ENCODE data around the gene EMC8.

Gene EMC8

DNA sequence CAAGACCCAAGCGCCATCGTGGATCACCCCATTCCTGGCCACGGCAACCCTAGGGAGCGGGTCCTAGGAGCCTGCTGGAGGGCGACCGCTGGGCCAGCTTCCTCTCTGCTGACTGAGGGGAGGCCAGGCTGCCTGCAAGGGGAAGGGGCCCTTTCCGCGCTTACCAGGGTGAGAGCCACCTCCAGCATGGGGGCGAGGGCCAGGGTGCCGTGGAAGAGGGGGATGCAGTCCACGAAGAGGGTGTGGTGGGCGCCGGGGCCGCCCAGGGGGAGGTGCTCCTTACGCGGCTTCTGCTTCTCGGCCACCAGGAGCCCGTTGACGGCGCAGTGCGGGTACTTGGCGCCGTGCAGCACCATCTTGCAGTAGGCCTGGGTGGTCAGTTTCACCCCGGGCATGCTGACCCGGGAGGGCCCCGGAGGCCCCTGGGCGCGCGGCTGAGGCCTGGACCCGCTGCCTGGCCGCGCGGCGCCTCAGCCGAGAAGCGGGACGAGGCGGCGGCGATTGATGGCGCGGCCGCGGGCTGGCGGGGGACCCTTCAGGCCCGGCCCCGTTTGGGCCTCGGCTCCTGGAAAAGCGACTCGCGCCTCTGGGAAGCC is 345 bp downstream of the EMC8 start:
- TF ChIP-seq, protein P1, sequence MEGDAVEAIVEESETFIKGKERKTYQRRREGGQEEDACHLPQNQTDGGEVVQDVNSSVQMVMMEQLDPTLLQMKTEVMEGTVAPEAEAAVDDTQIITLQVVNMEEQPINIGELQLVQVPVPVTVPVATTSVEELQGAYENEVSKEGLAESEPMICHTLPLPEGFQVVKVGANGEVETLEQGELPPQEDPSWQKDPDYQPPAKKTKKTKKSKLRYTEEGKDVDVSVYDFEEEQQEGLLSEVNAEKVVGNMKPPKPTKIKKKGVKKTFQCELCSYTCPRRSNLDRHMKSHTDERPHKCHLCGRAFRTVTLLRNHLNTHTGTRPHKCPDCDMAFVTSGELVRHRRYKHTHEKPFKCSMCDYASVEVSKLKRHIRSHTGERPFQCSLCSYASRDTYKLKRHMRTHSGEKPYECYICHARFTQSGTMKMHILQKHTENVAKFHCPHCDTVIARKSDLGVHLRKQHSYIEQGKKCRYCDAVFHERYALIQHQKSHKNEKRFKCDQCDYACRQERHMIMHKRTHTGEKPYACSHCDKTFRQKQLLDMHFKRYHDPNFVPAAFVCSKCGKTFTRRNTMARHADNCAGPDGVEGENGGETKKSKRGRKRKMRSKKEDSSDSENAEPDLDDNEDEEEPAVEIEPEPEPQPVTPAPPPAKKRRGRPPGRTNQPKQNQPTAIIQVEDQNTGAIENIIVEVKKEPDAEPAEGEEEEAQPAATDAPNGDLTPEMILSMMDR (IDR thresholded peaks at IDR 0.05; ENCODE audit: unreplicated experiment in 3 of 3): no peak
- H3K4me1 Mint-ChIP-seq: peaks cover 21% of the 10 kb centered on the region
- peak overlapping the region; percentile 38 to 90 (median 60) for H3K27ac Mint-ChIP-seq
- no peaks in the 10 kb centered on the region for H3K9me3 Mint-ChIP-seq
- H3K36me3 Mint-ChIP-seq (ENCODE audit: low read depth): peaks cover 54% of the 10 kb centered on the region
- no peaks in the 10 kb centered on the region for H3K27me3 Mint-ChIP-seq (ENCODE audit: low read depth)
- H3K4me3 Mint-ChIP-seq: peak overlapping the region; percentile 89 to 91 (median 91)

DNA sequence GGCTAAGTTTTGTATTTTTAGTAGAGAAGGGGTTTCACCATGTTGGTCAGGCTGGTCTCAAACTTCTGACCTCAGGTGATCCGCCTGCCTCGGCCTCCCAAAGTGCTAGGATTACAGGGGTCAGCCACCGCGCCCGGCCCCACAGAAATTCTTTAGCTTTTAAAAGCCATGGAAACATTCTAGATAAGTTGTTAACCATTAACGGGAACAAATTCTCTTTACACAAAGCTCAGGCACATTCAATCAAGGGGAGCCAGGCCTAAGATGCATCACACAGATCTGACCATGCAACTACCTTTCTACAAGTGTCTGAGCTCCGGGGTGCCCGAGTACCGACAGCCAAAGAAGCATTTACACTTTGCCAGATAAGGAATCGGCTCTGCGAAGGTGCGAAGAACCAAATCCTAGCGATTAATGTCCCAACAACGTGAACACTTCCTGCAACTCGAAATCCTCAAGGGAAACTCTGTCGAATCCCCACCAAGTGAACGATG is 1.0 kb downstream of the EMC8 start:
- peak overlapping the region; percentile 89 to 91 (median 90) for H3K4me3 Mint-ChIP-seq
- peak overlapping the region; percentile 38 to 90 (median 60) for H3K27ac Mint-ChIP-seq
- H3K9me3 Mint-ChIP-seq: no peaks in the 10 kb centered on the region
- peaks cover 21% of the 10 kb centered on the region for H3K4me1 Mint-ChIP-seq
- H3K27me3 Mint-ChIP-seq (ENCODE audit: low read depth): no peaks in the 10 kb centered on the region
- TF ChIP-seq, protein P1 (IDR thresholded peaks at IDR 0.05; ENCODE audit: unreplicated experiment in 3 of 3): no peak
- H3K36me3 Mint-ChIP-seq (ENCODE audit: low read depth): peaks cover 52% of the 10 kb centered on the region

DNA sequence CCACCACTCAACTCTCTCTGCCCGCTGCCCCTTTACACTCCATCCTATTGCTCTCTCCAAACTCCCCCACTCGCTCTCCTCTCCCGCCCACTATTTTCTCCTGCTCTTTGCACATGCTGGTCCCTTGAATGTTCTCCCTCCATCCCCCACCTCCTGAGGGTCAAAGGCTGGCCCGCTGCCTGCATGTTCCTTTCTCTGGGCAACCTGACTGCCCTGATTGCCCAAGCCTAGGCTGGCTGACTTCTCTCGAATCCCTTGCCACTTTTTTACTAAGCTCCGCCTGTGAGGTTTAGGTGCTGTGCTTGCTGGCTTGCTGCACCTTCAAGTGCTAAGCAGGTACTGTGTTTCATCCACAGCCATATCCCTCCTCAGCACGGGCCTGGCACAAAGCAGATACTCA is 2.7 kb downstream of the EMC8 start:
- Mint-ChIP-seq H3K4me3 (peak overlapping the region; percentile 89 to 91 (median 90)), H3K4me1 (peaks cover 15% of the 10 kb centered on the region), H3K9me3 (no peaks in the 10 kb centered on the region)

DNA sequence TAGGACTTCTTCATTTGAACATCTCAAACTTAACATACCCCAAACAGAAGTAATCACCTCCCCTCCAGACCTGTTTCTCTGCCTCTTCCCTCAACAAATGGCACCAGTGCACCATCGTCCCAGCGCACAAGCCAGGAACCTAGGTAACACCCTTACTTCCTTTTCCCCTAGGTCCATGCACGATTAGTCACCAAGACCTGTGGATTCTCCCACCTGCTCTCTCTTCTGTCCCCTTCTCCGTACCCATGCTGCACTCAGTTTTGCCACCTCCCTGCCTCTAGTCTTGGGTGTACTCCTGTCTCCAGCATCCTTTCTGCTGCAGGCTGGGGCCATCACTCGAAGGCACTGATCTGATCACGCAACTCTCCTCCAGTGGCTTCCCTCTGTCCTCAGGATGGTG is 3.2 kb downstream of the EMC8 start:
- peak overlapping the region in 2 of 3 experiments; percentile 27 to 49 for H3K4me3 Mint-ChIP-seq
- no peak overlapping the region for H3K27ac Mint-ChIP-seq
- H3K9me3 Mint-ChIP-seq: no peaks in the 10 kb centered on the region
- H3K36me3 Mint-ChIP-seq (ENCODE audit: low read depth): peaks cover 52% of the 10 kb centered on the region
- TF ChIP-seq, protein P1 (IDR thresholded peaks at IDR 0.05; ENCODE audit: unreplicated experiment in 3 of 3): no peak
- no peaks in the 10 kb centered on the region for H3K27me3 Mint-ChIP-seq (ENCODE audit: low read depth)
- H3K4me1 Mint-ChIP-seq: peaks cover 15% of the 10 kb centered on the region

More for the DNA sequence above, 2.7 kb downstream of the EMC8 start:
- Mint-ChIP-seq H3K27me3 (ENCODE audit: low read depth) (no peaks in the 10 kb centered on the region), H3K27ac (no peak overlapping the region), H3K36me3 (ENCODE audit: low read depth) (peaks cover 52% of the 10 kb centered on the region)
- TF ChIP-seq, protein P1 (IDR thresholded peaks at IDR 0.05; ENCODE audit: unreplicated experiment in 3 of 3): no peak

DNA sequence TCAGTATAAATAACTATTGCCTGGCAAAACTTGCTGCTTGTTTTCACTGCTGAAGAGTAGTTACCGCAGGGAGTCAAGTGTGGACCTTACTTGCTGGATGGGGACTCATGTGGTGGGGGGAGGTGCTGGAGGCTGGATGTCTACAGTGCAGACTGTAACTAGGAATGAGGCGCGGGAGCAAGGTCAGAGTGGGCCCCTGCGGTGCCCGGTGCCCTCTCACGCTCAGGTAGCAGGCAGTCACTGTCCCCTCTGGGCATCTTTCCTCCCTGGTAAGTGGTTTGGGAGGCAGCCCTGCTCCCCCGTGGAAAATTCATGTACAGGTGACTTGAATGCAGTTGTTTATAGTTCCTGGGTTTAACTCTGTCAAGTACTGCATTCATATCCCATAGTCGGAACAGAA is 4.6 kb downstream of the EMC8 start:
- Mint-ChIP-seq H3K4me1 (peaks cover 10% of the 10 kb centered on the region), H3K27ac (no peak overlapping the region), H3K9me3 (no peaks in the 10 kb centered on the region), H3K36me3 (ENCODE audit: low read depth) (peaks cover 59% of the 10 kb centered on the region), H3K4me3 (no peak overlapping the region), H3K27me3 (ENCODE audit: low read depth) (no peaks in the 10 kb centered on the region)
- TF ChIP-seq, protein P1 (IDR thresholded peaks at IDR 0.05; ENCODE audit: unreplicated experiment in 3 of 3): no peak

Data from nephron (organoid).